GM21576 (cell line): ENCODE data around the gene ATOH7.
"Not testable (repeated sequence)": the region's sequence is repeated elsewhere in the genome, so short reads cannot be mapped to it uniquely, and the experiment has no call there.

Source experiments
- ATAC-seq: cut with Tn5 transposase; IDR thresholded peaks from one replicate; pipeline ENCODE4 v1.9.1; 2021; ENCODE audit warnings: mild to moderate bottlenecking, moderate library complexity; ENCODE audit not compliant: unreplicated experiment

ATOH7 gene

DNA sequence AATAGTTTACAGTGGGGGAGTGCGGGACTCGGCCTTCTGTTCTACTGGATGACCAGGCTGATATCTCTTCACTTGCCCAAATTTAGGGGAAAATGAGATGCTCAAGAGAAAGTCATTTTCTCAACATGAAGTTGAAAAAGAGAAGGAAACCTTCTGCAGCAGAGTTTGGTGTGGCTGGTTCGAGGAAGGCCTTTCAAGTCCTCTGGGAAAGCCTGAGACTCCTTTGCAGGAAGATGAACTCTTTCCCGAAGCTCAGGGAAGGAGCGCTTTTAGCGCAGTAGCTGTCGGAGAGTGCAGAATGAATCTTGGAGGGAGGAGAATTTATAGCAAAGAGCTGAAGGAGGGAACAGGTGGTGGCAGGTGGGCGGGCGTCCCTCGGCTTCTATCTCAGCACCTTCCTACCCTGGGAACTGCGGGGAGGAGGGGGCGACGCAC, at the start of gene ATOH7:
ATOH7 (minus strand) TSS at position 297 of the 435 bp plus-strand sequence. CDS start 436 bp downstream, outside the sequence.
- ATAC-seq, result no peak

- no peak for ATAC-seq
Measured at GRCh38 chr10:68280758-68281157, 48.8 kb upstream of the ATOH7 start.

GRCh38 chr10:68278906-68279753, 47.2 kb upstream of the ATOH7 start:
- ATAC-seq, result not testable (repeated sequence)

GRCh38 chr10:68277814-68278213, 45.9 kb upstream of the ATOH7 start:
- ATAC-seq, result not testable (repeated sequence)

GRCh38 chr10:68276224-68276623, 44.3 kb upstream of the ATOH7 start:
- no peak for ATAC-seq

DNA sequence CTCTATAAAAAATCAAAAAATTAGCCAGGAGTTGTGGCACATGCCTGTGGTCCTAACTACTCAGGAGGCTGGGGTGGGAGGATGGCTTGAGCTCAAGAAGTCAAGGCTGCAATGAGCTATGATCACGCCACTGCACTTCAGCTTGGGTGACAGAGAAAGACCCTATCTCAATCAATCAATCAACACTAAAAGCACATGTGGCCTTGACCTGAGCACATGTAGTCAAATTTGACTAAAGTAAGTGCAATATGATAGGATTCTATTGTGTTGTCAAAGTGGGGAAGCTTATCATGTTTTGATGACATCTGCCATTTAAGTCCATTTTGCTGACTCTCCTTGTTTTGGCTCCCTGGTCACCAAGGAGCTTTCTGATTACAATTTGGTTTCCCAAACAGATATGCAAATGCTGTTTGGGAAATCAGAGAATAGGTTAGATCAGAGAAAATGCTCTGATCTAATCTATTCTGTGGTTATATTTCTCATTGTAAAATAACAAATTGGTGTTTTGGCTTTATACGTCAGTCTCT, 43.8 kb upstream of the ATOH7 start:
- no peak for ATAC-seq

DNA sequence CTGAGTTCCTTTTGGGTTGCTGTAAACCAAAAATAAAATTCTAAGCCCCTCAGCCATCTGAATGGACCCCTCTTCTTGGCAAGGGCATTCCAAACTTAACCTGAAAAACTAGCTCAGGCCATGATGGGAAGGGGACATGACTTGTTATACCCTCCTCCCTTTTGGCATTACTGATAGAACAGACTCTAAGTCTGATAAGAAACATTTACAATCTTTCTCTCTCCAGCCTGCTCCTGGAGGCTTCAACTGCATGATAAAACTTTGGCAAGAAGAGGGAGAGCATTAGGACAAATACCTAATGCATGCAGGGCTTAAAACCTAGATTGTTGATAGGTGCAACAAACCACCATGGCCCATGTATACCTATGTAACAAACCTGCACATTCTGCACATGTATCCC, 40.9 kb upstream of the ATOH7 start:
- ATAC-seq, result no peak

DNA sequence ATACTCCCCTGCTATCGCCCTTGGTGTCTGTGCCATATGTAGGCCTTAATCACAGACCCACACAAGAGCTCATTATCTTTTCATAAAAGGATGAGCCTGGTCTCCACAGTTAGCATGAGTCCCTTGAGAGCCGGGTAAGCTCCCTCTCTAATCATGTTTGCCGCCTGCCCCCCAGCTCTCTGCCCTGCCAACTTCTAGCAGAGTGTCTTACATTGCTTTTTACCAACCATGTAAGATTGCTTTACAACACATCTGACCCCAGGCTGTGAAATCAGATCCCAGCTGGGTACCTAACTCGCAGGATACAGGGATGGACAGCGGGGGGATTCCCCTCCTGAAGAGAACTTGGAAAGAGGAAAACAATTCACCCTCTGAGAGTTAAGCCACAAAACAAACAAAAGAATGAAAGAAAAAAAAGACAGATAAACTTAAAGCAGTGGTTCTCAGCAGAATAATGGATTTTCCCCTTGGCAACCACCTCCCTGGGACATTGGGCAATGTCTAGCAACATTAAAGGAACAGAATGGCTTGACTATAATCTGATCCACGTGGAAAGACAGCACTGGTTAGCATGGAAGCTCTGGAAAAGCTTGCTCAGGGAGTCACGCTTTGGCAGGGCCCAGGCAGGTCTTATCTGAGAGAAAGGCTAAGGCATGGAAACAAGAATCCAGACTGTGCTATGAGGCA, 39.4 kb upstream of the ATOH7 start:
- no peak for ATAC-seq

- ATAC-seq, result no peak
Measured at GRCh38 chr10:68269562-68270290, 37.8 kb upstream of the ATOH7 start.

GRCh38 chr10:68261132-68261856, 29.4 kb upstream of the ATOH7 start:
- ATAC-seq, result no peak

DNA sequence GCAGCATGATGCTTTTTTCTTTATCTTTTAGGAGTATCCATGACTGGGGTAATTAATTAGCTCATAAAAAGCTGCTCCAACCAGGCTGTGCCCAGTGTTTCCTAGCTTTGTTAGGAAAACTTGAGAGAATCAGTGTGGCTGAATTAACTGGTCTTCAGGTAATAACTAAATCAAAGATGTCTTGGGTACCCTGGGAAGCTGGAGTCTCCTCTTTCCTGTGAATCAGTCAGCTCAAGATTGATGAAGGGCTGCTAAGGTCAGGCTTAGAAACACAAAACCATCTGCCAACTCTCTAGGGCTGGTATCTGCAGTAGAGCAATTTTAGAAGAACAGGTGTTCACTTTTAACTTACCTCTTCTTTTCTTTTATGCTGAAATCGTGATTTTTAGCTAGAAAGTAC, 21.4 kb upstream of the ATOH7 start:
- ATAC-seq, result no peak

DNA sequence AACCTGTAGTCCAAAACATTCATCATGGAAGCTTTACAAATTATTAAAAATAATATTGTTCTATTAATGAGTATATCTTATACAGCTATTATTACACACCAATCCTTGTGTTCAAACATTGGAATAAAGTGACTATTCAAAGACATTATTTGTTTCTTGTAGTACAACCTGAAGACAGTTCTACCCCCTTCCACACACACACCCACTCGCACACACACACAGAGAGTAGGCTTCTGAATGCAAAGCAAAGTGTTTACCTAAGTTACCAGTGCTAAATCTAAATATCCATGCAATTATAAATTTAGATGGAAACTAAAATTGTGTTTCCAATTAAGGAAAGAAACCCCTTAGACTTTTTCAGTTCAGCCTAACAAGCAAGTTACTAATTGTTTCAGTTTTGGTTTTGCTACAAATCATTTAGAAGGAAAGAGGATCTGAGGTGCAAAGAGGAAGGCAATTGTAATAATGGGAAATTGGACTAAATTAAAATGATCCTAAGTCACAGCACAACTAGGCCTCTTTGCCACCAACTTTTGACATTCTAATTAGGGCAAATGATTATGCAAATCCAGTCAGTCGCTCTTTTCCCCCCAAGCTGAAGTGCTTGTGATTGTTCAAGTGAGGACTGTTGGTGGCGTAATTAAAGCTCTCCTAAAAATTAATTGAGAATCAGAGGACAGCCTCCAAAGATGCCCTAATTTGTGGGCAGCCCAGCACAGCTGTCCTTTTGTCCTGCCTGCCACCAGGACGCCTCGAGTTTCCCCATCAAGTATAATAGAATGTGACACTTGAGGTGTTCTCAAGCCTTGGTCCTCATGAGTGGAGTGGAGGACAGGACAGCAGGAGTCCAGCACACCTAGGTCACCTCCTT, 19.9 kb upstream of the ATOH7 start:
- no peak for ATAC-seq

DNA sequence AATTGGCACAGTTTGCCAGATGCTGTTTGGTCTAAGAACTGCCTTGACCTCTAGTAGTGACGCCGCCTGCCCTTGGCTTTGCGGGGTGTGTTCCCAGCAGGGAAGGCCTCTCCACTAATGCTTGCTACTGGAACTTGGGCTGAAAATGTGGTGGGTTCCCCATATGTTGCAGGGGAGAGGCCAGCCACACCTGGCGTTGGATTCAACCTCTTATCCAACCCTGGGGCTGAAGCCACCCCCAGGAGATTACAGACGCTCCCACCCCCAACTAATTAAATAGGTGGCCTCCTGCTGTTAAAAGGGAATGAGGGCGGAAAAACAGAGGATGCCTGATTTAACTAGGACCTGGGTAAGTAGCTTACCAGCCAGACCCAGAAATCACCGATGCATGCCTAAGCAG, 19.2 kb upstream of the ATOH7 start:
- no peak for ATAC-seq

- no peak for ATAC-seq
Measured at GRCh38 chr10:68249297-68249696, 17.4 kb upstream of the ATOH7 start.

GRCh38 chr10:68247931-68248330, 16.0 kb upstream of the ATOH7 start:
- ATAC-seq, result no peak

DNA sequence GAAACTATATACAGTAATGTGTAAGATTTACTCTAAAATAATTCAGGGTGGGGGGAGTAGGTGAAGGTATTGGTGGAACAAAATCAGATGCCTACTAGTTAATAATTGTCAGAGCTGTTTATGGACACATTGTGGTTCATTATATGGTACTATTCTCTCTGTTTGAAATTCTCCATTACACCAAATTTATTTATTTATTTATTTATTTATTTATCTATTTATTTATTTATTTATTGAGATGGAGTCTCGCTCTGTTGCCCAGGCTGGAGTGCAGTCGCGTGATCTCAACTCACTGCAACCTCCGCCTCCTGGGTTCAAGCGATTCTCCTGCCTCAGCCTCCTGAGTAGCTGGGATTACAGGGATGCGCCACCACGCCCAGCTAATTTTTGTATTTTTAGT, 14.5 kb upstream of the ATOH7 start:
- ATAC-seq, result not testable (repeated sequence)

GRCh38 chr10:68242051-68242450, 10.1 kb upstream of the ATOH7 start:
- ATAC-seq, result no peak

- no peak for ATAC-seq
Measured at GRCh38 chr10:68239596-68240150, 7.8 kb upstream of the ATOH7 start.

DNA sequence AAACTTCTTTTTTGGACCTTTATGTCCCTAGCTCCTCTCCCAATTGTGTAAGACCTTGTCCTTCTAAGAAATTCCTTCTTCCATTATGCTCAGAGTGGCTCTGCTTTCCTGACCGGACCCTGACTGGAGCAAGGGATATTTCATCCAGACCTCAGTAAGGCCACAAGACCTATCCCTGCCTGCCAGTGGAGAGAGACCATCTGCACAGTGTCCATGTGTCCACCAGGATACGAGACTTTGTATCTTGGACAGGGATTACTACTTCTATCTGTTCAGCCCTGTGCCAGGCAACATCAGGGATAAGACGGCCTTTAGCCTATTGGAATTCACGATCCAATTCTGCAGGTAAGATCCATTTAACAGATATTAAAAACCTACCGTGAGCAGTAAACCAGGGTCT, 7.2 kb upstream of the ATOH7 start:
- no peak for ATAC-seq
